Activated CD8-positive, alpha-beta memory T cell treated with anti-CD3 and anti-CD28 coated beads for 4 hours (primary cell): Measurements from ENCODE around the gene ALK.

ENCODE experiments used
- DNase-seq, 2 donors: peaks; one replicate each; pipeline ENCODE4 v3.0.0-alpha.2; 2020; ENCODE audit warnings: low read depth in 2 of 2

Gene ALK

GRCh38 chr2:29224693-29225551, 696.5 kb downstream of the ALK start:
- no peak for DNase-seq

GRCh38 chr2:29223851-29224692, 697.3 kb downstream of the ALK start:
- no peak for DNase-seq

- no peak for DNase-seq
Observed at GRCh38 chr2:29223257-29223656, 698.1 kb downstream of the ALK start.

GRCh38 chr2:29222381-29223179, 698.8 kb downstream of the ALK start:
- no peak for DNase-seq

- no peak for DNase-seq
Observed at GRCh38 chr2:29220506-29221270, 700.7 kb downstream of the ALK start.

GRCh38 chr2:29219374-29219773, 702.0 kb downstream of the ALK start:
- no peak for DNase-seq

GRCh38 chr2:29218550-29219125, 702.7 kb downstream of the ALK start:
- DNase-seq, result no peak

- DNase-seq, result no peak
Observed at GRCh38 chr2:29218071-29218470, 703.3 kb downstream of the ALK start.

- no peak for DNase-seq
Observed at GRCh38 chr2:29216609-29216909, 704.8 kb downstream of the ALK start.

GRCh38 chr2:29215739-29216608, 705.4 kb downstream of the ALK start:
- DNase-seq, result no peak

- no peak for DNase-seq
Observed at GRCh38 chr2:29215073-29215472, 706.3 kb downstream of the ALK start.

- no peak for DNase-seq
Observed at GRCh38 chr2:29213888-29214291, 707.5 kb downstream of the ALK start.

GRCh38 chr2:29212009-29212408, 709.4 kb downstream of the ALK start:
- no peak for DNase-seq

GRCh38 chr2:29209551-29209950, 711.8 kb downstream of the ALK start:
- DNase-seq, result no peak

- DNase-seq, result no peak
Observed at GRCh38 chr2:29207352-29208148, 713.8 kb downstream of the ALK start.

- no peak for DNase-seq
Observed at GRCh38 chr2:29206941-29207340, 714.4 kb downstream of the ALK start.

GRCh38 chr2:29202819-29203495, 718.4 kb downstream of the ALK start:
- DNase-seq, result no peak

- DNase-seq, result no peak
Observed at GRCh38 chr2:29201979-29202378, 719.4 kb downstream of the ALK start.
